22Rv1 (cell line): ENCODE results near the gene TGM2.

ENCODE experiments used
- ZFX ChIP-seq: fragments of 450-650 bp; IDR thresholded peaks from 2 replicates; pipeline ENCODE4 v1.6.1; 2017; ENCODE audit warnings: antibody characterized with exemption, borderline replicate concordance
- TF ChIP-seq, protein P1 (sequence below): fragments of 450-650 bp; IDR thresholded peaks from 2 replicates; pipeline ENCODE4 v1.5.1; 2017; ENCODE audit warnings: mild to moderate bottlenecking

DNA sequence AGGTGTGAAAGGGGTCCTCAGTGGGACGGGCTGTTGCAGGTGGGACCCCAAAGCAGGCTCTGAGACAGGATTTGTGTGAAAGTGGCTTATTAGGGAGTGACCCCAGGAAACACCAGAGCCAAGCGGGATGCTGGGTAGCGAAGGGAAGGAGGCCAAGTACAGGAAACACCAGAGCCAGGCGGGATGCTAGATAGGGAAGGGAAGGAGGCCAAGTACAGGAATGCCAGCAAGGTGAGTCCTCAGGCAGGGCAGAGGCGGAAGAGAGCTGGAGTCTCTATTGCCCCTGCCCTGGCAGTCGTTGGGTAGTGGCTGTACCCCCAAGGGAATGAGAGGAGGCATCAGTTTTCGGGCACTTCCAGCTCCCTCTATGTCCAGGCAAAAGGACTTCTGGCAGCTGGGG lies 30.5 kb upstream of the TGM2 start:
- TF ChIP-seq, protein P1, sequence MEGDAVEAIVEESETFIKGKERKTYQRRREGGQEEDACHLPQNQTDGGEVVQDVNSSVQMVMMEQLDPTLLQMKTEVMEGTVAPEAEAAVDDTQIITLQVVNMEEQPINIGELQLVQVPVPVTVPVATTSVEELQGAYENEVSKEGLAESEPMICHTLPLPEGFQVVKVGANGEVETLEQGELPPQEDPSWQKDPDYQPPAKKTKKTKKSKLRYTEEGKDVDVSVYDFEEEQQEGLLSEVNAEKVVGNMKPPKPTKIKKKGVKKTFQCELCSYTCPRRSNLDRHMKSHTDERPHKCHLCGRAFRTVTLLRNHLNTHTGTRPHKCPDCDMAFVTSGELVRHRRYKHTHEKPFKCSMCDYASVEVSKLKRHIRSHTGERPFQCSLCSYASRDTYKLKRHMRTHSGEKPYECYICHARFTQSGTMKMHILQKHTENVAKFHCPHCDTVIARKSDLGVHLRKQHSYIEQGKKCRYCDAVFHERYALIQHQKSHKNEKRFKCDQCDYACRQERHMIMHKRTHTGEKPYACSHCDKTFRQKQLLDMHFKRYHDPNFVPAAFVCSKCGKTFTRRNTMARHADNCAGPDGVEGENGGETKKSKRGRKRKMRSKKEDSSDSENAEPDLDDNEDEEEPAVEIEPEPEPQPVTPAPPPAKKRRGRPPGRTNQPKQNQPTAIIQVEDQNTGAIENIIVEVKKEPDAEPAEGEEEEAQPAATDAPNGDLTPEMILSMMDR, result no peak
- TF ChIP-seq ZFX, result no peak
